HG02588 (cell line): ENCODE measurements around the gene BFAR.
A peak's percentile ranks its signal among the peaks of the same experiment; 100 is the strongest.
"Not testable (repeated sequence)": the region's sequence is repeated elsewhere in the genome, so short reads cannot be mapped to it uniquely, and the experiment has no call there.

ENCODE experiments used
- ATAC-seq: cut with Tn5 transposase; IDR thresholded peaks from one replicate; pipeline ENCODE4 v1.9.1; 2021; ENCODE audit warnings: mild to moderate bottlenecking, moderate library complexity; ENCODE audit not compliant: unreplicated experiment

BFAR gene

GRCh38 chr16:14635395-14636165 is 2.8 kb downstream of the BFAR start:
- no peak for ATAC-seq

GRCh38 chr16:14636179-14636950 is 3.6 kb downstream of the BFAR start:
- not testable (repeated sequence) for ATAC-seq

DNA sequence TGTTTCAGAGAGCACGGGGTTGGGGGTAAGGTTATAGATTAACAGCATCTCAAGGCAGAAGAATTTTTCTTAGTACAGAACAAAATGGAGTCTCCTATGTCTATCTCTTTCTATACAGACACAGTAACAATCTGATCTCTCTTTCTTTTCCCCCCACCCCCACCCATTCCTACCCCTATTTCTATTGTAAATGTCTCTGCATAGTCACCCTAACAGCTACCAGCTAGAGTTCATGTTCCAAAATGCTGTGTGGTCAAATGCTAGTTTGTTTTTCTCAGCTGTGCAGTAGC is 4.1 kb downstream of the BFAR start:
- not testable (repeated sequence) for ATAC-seq

GRCh38 chr16:14640538-14640937 is 7.8 kb downstream of the BFAR start:
- ATAC-seq = no peak

- ATAC-seq = no peak
Observed at GRCh38 chr16:14641206-14641605, 8.5 kb downstream of the BFAR start.

DNA sequence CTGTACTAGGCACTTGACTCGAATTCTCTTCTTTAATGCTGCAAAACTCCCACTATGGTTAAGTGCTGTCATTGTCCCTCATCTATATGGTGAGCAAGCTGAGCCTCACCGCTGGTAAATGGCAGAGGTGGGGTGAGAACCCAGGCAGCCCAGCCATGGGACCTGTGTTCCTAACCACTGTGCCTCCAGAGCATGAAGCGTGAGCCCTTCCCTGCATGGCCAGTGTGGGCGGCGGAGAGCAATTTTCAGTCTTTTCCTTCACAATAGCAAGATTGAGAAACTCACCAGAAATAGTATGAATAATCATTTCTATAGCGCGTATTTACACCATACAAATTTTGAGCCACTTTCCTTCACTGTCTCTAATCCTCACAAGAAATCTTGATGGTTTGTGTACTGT is 9.2 kb downstream of the BFAR start:
- no peak for ATAC-seq

DNA sequence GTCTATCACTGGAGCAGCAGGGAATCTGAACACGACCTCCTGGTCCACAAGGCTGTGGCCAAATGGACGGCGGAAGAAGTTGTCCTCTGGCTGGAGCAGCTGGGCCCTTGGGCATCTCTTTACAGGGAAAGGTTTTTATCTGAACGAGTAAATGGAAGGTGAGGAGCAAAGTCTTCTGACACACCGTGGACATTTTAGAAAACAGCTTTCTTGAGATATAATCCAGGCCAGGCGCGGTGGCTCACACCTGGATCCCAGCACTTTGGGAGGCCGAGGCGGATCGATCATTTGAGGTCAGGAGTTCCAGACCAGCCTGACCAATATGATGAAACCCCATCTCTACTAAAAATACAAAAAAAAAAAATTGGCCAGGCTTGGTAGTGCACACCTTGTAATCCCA is 17.1 kb downstream of the BFAR start:
- ATAC-seq = no peak

DNA sequence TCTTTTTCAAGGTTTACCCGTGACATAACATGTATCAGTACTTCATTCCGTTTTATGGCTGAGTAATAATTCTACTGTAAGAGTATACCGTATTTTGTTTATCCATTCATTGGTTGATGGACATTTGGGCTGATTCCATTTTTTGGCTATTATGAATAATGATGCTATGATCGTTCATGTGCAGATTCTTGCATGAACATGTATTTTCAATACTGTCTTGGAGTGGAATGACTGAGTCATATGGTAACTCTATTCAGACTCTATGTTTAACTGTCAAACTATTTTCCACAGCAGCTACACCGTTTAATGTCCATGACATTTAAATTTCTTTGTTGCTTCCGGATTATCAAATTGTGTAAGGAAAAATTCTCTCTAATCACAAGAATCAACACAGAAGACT is 17.9 kb downstream of the BFAR start:
- no peak for ATAC-seq

DNA sequence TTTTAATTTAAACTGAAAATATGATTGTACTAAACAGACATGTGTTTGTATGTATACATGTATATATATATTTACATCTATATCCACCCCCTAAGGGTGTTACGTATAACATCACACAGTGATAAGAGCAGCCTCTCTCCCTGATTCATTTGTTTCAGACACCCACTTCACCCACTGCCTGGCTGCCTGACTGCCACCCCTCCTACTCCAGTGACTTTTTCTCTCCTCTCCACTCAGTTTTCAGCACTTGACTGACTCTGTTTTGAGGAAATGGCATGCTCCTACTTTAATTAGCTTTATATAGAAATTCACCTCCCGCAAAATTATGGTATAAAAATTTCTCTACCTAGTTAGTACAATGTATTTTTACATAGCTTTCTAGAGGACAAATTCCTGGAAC is 20.0 kb downstream of the BFAR start:
- ATAC-seq = no peak

GRCh38 chr16:14658063-14658462 is 25.3 kb downstream of the BFAR start:
- peak; percentile 74 for ATAC-seq

DNA sequence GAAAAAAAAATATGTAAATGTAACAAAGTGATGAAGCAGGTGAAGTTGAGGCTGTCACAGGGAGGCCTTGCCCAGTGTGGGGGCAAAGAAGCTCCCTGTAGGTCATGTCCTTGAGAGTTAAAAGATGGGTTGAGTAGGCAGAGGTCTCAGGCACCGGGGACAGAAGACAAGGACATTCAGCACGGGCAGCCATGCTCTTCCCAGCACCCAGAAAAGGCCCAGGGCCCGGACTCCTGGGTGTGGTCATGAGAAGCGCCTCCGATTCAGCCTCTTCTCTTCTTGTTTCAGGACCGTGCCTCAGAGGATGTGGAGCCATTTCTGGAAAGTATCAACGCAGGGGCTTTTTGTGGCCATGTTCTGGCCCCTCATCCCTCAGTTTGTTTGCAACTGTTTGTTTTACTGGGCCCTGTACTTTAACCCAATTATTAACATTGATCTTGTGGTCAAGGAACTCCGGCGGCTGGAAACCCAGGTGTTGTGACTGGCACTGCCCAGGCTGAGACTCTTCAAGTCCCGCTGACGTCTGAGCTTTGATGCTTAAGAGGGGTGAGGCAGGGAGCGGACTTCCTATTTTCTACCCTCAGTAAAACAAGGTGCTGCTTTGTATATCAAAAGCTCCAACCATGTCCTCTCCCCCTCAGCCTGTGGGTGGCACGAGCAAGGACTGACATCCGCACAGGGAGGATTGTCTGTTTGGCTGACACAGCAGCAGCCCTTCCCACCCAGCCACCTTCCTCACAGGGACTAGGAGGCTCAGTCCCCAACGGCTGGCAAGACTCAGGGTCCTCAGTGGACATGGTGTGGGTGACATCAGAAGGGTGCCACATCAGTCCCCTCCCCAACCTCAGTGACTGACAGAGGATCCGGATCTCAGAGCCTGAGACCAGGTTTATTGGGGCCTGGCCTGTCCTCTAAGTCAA is 34.9 kb downstream of the BFAR start:
- ATAC-seq = no peak

- ATAC-seq = no peak
Observed at GRCh38 chr16:14668556-14669223, 35.9 kb downstream of the BFAR start.

- no peak for ATAC-seq
Observed at GRCh38 chr16:14669776-14670175, 37.0 kb downstream of the BFAR start.

GRCh38 chr16:14672403-14672971 is 39.7 kb downstream of the BFAR start:
- ATAC-seq = no peak

DNA sequence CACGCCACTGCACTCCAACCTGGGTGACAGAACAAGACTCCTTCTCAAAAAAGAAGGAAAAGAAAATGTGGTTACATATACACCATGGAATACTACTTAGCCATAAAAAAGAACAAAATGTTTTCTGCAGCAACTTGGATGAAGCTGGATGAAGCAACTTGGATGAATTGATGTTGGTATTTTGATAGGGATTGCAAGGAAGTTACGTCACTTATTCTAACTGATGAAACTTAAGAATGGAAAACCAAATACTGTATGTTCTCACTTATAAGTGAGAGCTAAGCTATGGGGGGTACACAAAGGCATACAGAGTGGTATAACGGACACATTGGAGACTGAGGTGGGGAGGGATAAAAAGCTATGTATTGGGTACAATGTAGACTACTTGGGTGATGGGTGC is 43.9 kb downstream of the BFAR start:
- no peak for ATAC-seq

DNA sequence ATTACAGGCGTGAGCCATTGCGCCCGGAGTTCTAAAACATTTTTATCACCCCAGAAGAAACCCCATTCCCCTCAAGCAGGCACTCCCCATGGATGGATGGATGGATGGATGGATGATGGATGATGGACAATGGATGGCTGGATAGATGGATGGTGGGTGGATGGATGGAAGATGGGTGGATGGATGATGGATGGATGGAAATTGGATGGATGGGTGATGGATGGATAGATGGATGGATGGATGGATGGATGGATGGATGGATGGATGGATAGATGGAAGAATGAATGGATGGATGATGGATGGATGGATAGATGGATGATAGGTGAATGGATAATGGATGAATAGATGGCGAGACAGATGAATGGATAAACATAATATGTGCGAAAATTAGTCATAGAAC is 44.9 kb downstream of the BFAR start:
- no peak for ATAC-seq

DNA sequence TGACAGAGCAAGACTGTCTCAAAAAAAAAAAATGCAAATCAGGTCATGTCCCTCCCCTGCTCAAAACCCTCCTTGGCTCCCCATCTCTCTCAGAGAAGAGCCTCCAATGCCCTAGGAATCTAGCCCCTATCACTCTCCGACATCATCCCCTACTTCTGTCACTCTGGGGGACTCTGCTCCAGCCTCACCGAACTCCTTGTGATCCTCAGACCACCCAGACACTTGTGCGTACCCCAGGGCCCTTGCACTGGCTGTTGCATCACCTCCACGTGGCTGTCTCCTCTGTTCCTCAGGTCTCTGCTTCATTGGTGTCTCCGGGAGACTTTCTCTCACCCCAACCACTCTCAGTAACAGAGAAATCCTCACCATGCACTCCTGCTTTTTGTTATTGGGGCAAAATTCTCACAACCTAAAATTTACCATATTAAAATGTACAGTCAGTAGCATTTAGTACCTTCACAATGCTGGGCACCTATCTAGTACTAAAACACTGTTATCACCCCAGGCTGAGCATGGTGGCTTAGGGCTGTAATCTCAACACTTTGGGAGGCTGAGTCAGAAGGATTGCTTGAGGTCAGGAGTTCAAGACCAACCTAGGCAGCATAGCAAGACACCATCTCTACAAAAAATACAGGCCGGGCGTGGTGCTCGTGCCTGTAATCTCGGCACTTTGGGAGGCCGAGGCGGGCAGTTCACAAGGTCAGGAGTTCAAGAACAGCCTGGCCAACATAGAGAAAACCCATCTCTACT is 46.2 kb downstream of the BFAR start:
- ATAC-seq = no peak

GRCh38 chr16:14680396-14680795 is 47.6 kb downstream of the BFAR start:
- not testable (repeated sequence) for ATAC-seq

- no peak for ATAC-seq
Observed at GRCh38 chr16:14681115-14681514, 48.4 kb downstream of the BFAR start.

DNA sequence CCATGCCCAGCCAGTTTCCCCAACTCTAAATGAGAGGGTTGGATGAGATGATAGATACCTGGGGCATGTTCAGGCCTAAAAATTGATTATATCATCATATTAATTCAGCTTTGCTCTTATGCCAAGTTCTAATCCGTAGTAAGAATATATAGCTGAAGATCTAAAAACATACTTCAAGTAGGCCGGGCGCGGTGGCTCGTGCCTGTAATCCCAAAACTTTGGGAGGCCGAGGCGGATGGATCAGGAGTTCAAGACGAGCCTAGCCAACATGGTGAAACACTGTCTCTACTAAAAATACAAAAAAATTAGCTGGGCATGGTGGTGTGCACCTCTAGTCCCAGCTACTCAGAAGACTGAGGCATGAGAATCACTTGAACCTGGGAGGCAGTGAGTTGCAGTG is 49.4 kb downstream of the BFAR start:
- ATAC-seq = no peak
